GM03348 (cell line): ENCODE measurements around the gene TMEM201.

Source experiments
- DNase-seq: peaks from one replicate; pipeline ENCODE4 v3.0.0; 2012; ENCODE audit warnings: low spot score

TMEM201 gene

DNA sequence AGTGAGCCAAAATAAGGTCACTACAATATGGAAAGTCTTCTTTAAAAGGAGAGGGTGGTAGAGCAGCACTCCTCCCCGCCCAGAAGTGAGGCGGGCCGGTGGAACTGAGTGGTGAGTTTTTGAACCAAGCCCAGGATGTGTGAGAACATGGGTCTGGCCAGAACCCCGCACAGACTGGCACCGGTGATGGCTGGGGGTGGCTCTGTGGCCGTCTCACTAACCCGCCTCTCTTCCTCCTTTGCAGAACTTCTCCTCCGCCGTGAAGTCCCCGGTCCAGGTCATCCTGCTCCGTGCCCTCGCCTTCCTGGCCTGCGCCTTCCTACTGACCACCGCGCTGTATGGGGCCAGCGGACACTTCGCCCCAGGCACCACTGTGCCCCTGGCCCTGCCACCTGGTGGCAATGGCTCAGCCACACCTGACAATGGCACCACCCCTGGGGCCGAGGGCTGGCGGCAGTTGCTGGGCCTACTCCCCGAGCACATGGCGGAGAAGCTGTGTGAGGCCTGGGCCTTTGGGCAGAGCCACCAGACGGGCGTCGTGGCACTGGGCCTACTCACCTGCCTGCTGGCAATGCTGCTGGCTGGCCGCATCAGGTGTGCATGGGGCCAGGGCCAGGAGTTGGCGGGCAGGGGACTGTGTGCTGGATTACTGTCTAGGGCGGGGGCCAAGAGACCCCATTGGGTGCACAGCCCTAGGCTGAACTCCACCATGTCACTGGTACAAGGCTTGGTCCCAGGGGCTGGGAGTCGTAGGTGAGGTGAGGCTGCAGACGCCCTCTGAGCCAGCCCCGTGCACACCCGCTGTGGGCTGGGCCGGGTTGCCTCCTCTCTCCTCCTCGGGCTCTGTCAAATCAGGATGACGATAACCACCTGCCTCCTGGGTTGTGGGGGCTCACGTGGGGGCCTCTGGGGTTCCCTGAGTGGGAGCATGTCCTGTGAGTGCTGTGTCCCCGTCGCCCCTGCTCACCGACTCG lies 12.4 kb downstream of the TMEM201 start:
- DNase-seq, result no peak

DNA sequence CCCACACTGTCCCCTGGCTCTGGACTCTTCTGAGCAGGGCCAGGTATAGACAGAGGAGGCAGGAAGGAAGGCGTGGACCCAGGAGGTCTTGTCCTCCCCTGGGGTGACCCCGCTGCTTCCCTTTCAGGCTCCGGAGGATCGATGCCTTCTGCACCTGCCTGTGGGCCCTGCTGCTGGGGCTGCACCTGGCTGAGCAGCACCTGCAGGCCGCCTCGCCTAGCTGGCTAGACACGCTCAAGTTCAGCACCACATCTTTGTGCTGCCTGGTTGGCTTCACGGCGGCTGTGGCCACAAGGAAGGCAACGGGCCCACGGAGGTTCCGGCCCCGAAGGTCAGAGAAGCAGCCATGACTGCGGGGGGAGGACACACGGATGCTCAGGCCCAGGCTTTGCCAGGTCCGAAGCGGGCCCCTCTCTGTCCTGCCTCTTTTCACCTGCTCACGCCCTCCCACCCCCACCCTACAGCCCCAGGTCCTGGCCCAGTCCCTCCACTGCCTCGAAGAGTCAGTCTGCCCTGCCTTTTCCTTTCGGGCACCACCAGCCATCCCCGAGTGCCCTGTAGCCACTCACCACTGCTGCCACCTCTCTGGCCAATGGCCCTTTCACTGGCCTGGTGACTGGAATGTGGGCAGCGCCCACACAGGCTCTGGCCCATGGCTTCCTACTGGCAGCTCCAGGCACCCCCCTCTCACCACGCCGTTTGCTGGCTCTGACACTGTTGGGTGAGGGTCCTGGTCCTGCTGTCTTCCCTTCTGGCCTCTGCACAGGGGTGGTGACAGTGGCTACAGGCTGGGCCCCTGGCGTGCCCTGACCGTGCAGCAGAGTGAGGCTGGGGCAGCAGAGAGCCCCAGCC lies 13.5 kb downstream of the TMEM201 start:
- no peak for DNase-seq

DNA sequence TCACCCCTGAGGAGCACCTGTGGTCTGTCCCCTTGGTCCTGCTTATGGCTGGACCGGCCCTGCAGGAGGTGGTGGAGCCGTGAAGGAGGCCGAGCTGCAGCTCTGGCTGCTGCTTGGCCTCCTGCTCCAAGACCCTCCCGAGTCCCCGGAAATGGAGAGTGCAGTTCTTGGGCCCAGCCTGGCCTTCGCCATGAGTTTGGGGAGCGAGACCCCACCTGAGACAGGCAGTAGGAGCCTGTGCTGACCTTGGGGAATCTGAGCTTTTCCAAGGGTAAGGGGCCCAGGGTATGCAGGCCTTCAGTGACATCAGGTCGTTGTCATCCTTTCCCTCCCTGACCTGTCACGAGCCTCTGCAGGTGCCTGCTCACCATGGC lies 14.1 kb downstream of the TMEM201 start:
- no peak for DNase-seq

DNA sequence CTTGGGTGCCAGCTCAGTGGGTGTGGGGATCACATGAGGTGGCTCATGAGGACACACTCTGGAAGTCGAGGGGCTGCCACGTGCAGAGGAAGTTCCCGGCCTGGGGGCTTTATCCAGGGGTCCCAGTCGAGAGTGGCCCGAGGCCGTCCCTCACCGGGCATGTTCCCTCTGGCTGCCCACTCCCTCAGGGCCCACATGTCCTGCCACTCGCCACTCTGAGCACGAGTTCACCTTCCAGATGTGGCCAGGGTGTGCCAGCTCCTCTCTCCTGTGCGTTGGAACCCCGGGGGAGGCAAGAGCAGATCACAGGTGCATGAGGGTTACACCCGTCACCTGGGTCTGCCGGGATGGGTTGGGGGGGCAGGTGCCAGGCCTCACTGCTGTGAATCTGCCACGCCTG lies 14.6 kb downstream of the TMEM201 start:
- DNase-seq, result no peak

DNA sequence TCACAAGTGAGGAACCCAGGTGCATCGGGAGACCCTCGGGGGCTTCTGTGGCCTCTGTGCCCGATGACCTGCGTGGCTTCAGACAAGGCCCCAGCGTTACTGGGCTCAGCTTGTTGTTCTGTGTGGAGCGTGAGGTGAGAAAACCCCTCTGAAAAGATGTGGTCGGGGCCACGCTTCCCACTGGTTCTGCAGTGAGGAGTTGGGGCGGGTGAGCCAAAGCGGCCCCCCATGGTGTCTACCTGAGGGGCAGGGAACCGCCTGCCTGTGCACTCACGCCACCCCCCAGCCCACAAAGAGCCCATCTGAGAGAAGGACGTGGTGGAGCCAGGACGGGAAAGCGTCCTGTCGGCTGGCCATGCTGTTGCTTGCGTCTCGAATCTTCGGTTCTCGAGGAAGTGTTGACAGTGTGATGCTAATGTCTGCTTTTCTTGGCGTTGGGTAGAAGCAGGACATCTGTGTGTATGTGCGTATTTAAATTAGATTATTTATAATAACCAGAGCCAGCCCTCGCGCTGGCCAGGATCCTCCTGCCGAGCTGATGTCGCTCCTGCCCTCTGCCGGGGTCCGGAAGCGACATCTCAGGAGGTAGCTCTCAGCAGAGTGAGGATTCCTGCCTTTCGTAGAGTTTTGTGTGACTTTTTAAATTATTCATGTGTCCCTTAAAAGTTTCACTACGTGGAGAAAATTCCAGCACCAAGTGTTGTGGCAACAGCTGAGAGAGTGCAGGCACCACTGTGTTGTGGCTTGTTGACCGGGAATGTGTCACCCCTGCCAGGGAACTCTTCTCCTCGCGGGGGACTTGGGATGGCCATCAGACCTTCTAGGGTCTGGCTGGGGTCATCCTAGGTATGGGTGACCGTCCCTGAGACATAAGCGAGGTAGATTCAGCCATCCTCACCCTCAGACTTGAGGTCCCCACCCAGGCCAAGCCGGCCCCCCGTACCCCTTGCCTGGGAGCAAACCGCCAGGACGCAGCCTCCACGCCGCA lies 15.3 kb downstream of the TMEM201 start:
- DNase-seq, result no peak

DNA sequence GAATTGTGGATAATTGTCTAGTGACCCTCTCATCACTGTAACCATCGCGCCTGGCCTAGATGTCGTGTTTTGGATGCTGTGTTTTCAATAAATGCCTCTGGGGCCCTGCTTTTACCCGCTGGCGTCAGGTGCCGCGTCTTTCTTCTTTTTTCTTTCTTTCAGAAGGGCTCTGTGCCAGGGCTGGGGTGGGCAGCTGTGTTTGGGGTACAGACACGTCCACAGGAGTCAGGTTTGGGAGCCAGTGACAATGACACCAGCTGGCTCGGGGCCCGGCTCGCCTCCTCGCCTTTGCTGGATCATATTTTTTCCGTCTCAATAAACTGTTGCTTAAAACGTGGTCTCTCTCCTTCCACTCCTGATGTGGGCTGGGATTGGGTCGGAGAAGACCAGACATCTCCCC lies 16.1 kb downstream of the TMEM201 start:
- DNase-seq, result no peak

DNA sequence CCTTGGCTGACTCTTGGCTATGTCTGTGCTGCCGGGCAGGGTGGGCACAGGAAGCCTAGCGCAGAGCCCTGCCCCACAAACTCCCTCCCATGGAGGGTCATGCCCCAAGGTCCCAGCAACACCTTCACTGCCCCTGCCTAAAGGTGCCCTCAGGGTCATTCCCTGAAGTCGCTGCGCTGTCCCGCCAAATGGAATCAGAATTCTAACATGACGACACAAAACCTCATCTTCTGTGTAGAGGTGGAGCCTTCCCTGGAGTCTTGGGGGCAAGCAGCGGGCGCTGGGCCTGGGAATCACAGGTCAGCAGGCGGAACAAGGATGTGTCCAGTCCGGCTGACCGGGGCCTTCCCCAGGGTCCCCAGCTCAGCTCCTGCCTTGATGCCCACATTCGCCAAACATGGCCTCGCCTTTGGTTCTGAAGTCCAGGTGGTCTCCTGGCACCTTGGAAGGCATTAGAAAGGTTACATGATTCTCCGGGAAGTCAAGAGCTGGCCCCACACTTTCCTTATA lies 17.3 kb downstream of the TMEM201 start:
- DNase-seq, result no peak

DNA sequence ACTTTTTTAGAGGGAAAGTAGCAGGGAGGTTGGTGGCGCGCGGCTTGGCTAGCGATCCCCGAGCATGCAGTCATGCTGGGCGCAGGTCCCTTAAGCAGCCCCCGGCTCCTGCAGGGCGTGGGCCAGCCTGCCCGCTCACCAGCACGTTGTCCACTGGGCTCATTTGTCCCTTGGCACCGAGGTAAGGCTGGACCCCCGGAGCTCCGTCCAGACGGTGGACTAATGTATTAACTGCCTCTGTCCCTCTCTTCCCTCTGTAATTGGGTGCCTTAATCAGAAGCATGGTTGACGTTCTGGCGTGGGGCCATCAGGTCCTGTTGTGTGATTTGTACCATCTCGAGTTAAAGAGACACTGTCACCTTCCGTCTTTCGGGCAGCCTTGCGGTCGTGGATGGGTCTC lies 17.7 kb downstream of the TMEM201 start:
- DNase-seq, result no peak

DNA sequence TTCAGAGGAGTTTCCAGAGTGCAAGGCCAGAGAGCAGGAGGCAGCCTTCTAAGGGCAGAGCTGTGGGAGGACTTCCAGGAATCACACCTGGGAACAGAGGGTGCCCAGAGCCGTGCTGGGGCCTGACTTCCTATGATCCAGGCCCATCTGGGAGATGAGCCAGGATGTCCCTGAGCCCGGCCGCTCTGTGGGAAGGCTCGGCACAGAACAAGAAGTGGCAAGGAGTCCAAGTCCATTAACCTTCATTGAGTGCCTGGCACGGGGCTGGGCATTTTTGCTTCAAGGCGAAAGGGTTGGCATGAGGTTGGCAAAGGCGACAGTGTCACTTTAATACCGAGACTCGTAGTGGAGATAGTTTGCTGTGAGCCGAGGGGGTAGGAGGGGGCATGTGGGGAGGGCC lies 18.2 kb downstream of the TMEM201 start:
- DNase-seq, result no peak

DNA sequence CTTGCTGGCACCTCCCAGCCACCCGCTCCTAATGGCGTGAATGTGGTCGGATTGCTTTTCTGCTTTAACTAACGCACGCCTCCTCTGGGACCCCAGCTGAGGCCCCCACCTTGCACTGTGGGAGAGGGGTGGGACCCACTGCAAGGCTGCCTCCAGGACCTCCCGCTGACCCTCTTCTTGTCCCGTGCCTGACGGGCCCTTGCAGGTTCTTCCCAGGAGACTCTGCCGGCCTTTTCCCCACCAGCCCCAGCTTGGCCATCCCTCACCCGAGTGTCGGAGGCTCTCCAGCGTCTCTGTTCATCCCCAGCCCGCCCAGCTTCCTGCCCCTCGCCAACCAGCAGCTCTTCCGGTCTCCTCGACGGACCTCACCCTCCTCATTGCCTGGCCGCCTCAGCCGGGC lies 18.6 kb downstream of the TMEM201 start:
- DNase-seq, result no peak

DNA sequence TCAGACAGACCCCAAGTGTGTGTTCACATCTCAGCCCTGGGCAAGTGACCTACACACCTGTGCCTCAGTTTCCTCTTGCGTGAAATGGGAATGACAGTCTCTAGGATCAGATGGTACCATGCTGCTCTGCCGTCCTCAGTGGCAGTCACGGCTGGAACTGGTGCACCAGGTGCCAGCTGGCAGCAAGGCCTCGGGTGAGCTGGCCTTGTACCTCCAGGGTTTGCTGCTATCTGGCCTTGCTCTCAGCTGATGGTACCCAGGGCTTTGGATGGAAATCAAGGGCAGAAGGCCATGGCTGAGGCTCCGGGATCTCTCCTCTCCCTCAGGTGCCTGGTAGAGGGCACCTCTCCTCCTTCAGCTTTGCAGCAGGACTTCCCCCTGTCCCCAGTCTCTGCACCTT lies 21.3 kb downstream of the TMEM201 start:
- no peak for DNase-seq

DNA sequence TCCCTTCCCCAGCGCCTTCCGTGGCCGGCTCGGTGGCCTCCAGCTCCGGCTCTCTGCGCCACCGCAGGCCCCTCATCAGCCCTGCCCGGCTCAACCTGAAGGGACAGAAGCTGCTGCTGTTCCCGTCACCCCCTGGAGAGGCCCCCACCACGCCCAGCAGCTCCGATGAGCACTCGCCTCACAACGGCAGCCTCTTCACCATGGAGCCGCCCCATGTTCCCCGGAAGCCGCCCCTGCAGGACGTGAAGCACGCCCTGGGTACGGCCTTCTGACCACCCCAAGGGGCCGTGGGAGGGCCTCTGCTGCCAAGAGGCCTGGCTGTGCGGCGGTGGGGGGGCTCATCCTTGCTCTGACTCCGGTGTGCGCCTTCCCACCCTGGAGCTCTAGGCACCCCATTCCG lies 21.8 kb downstream of the TMEM201 start:
- no peak for DNase-seq

DNA sequence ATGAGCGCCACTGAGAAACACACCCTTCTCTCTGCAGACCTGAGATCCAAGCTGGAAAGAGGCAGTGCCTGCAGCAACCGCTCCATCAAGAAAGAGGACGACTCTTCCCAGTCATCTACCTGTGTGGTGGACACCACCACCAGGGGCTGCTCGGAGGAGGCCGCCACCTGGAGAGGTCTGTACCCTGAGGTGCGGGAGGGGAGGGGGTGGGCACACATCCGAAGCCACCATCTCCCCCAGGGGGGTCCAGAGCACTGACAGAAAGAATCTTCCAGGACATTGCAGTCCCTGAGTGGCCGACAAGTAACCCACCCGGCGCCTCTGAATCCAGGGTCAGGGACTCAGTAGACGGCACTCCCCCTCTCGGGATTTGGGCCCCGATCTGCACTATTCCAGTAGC lies 23.0 kb downstream of the TMEM201 start:
- DNase-seq, result no peak

DNA sequence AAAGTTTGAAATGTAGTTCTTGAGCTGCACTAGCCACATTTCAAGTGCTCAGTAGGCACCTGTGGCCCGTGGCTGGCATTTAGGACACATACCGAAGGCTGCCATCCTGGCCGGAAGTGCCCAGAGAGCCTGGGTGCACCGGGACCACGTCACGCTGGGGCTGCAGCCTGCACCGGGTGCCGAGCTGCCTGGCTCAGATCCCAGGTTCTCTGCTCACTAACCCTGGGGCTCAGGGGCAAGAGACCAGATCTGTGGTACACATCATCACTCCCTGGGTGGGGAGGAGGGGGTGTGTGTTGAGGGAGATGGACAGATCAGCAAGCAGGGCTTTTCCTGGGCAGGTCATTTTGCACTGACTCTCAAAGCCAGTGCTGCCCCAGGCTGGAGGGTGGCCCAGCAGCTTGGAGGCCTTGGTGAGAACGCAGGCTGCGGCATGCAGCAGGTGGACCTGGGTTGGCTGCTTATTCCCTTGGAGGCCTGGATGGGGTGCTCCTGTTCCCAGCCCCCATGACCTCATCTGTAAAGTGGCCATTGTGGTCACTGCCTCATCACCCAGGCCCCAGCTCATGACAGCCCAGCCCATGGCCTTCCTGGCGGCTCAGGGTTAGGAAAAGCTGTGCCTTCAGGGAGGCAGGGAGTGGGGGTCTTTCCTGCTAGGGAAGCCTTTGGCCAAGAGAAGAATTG lies 23.6 kb downstream of the TMEM201 start:
- no peak for DNase-seq

DNA sequence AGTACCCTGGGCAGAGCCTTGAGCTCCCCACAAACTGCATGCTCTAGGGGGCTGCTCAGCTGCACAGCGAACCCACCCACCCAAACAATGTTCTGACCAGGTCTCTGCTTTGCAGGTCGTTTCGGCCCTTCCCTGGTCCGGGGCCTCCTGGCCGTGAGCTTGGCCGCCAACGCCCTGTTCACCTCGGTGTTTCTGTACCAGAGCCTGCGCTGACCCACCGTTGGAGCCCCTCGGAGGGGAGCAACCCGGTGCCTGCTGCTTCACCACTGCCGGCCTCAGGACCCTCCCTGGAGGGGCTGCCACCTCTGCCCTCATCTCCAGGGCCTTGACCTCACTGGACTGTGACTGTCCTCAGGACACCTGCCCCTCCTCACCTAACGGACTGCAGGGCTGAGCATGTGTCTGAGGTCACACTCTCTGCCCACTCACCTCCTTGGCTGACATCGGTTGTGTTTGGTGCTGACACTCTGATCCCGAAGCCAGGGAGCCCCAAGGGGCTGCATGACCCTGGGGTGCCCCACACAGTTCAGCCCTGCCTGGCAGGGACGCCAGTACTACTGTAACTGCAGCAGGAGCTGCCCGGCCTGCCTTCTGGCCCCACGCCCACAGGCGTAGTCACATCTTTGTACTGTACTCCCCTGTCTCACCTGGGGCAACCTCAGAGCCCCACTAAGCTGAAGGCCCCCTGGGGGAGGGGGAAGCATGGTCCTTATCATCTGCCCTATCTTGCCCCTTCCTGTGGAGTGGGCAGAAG lies 24.3 kb downstream of the TMEM201 start:
- no peak for DNase-seq

DNA sequence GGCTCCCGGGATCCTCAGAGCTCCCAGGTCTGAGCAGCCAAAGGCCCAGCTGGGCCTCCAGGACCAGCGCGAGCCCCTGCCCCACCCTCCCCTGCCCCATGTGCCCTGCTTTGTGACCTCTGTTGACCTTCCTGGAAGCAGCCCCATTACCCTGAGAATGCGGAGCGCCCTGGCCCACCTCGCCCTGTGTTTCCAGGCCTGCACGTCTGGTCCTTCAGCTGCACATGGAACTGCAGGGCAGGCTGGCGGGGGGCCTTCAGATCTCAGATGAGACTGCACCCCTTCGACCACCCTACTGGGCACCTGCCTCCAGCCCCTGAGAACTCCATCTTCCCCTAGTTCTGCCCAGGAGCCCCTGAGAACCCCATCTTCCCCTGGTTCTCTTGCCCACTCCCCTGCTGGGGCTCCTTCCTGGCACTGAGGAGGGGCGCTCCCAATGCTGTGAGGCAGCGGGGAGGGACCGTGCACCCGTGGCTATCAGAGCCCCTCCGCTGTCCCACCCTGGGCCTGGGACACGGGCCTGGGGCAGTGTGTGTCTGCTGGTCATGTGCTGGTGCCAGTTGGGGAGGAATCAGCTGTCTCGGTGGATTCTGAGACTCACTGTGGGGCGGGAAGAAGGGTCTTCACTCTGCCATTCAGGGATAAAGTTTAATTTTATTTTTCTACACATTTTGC lies 25.1 kb downstream of the TMEM201 start:
- DNase-seq, result no peak

DNA sequence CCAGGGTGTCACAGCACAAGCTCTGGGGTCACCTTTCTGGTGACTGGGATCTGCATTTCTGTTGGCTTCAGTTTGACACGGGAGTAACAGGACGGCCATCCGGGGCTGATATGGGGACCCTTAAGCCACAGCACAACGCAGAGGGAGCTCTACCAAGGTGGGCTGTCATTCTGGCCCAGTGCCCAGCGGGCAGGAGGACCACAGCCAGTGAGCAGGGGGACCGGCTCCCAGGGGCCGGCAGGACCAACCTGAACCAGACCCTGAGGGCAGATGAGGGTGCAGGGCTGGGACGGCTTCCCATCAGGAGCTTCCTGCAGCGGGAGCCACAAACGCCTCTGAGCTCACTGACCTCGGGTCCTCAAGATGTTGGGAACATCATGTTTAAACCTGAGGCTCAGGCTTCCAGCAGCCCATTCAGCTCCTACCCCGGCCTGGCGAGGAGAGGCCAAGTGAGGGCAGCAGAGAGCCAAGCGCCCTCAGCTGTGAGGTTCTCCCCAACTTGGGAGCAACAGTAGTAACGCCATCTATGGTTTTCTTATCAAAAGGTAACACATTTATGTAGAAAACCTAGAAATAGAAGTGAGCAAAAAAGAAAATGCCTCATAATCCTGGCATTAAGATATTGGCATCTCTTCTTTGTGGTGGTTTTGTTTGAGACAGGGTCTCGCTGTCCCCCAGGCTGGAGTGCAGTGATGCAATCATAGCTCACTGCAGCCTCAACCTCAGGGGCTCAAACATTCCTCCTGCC lies 26.8 kb downstream of the TMEM201 start:
- DNase-seq, result peak; percentile 87

DNA sequence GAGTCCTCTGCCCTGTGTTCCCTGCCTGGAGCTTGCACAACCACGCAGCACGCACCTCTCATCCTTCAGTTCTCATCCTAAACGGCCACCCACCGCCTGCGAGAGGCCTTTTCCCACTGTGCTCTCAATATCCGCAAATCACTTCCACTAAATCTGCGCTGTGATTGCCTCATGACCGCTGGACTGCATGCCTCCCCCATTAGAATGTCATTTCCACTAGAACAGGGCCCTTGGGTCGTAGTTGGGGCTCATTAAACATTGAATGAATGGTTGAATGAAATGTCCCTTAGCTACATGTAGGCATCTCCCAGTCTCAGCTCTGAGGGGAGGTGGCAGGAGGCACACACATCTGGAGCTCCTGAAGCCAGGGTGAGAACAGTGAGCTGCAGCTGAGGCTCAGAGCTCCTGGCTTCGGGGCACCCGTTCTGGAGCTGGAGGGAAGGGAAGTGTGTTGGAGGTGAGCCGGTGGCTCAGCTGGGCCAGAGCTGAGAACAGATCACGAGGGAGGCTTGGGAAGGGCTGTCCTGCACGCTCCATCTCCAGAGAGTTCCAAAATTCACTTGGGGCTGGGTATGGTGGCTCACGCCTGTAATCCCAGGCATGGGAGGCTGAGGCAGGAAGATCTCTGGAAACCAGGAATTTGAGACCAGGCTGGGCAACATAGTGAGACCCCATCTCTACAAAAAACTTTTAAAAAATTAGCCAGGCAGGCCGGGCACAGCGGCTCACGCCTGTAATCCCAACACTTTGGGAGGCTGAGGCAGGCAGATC lies 30.4 kb downstream of the TMEM201 start:
- no peak for DNase-seq
